Gastroesophageal sphincter (tissue), 3 donors: ENCODE results near the gene MCFD2.

Source experiments
- EP300 ChIP-seq: sonication (generic); formaldehyde crosslinking; IDR thresholded peaks from one replicate; pipeline ENCODE4 v1.6.1; 2017; ENCODE audit warnings: antibody characterized with exemption, mild to moderate bottlenecking
- POLR2A ChIP-seq, 2 donors: fragments of 450-650 bp; IDR thresholded peaks; one replicate each; pipeline ENCODE4 v1.6.1; 2017; ENCODE audit warnings: antibody characterized with exemption in 2 of 2, mild to moderate bottlenecking in 2 of 2, moderate library complexity in 1 of 2
- TF ChIP-seq, protein P1 (sequence below), 4 experiments: fragments of 200-600 bp in 2 of 4; fragments of 450-650 bp in 2 of 4; sonication (generic) in 1 of 4; IDR thresholded peaks; one replicate each; pipeline ENCODE4 v1.5.1; 2017 to 2019; ENCODE audit warnings: antibody characterized with exemption in 4 of 4, mild to moderate bottlenecking in 2 of 4, moderate library complexity in 2 of 4

DNA sequence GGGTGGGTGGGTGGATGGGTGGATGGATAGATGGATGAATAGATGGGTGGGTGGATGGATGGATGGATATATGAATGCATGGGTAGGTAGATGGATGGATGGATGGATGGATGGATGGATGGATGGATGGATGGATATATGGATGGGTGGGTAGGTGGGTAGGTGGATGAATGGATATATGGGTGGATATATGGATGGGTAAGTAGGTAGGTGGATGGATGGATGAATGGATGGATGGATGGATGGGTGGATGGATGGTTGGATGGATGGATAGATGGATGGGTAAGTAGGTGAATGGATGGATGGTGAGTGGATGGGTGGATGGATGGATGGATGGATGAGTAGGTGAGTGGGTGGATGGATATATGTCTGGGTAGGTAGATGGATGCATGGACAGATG, 36.1 kb downstream of the MCFD2 start:
- TF ChIP-seq, protein P1, sequence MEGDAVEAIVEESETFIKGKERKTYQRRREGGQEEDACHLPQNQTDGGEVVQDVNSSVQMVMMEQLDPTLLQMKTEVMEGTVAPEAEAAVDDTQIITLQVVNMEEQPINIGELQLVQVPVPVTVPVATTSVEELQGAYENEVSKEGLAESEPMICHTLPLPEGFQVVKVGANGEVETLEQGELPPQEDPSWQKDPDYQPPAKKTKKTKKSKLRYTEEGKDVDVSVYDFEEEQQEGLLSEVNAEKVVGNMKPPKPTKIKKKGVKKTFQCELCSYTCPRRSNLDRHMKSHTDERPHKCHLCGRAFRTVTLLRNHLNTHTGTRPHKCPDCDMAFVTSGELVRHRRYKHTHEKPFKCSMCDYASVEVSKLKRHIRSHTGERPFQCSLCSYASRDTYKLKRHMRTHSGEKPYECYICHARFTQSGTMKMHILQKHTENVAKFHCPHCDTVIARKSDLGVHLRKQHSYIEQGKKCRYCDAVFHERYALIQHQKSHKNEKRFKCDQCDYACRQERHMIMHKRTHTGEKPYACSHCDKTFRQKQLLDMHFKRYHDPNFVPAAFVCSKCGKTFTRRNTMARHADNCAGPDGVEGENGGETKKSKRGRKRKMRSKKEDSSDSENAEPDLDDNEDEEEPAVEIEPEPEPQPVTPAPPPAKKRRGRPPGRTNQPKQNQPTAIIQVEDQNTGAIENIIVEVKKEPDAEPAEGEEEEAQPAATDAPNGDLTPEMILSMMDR (IDR thresholded peaks at IDR 0.05), result no peak
- TF ChIP-seq EP300 (no peak), POLR2A (IDR thresholded peaks at IDR 0.05) (no peak)
